ENCODE results near the gene F7. TPM values are rescaled to one million over a fixed set of nuclear protein-coding genes. Genes with fewer than 3 reads are reported as not detected.

Gene F7
- total and polyA plus RNA-seq, 12 donors: 0.04 to 0.45 (median 0.20) TPM; not detected in 7

DNA sequence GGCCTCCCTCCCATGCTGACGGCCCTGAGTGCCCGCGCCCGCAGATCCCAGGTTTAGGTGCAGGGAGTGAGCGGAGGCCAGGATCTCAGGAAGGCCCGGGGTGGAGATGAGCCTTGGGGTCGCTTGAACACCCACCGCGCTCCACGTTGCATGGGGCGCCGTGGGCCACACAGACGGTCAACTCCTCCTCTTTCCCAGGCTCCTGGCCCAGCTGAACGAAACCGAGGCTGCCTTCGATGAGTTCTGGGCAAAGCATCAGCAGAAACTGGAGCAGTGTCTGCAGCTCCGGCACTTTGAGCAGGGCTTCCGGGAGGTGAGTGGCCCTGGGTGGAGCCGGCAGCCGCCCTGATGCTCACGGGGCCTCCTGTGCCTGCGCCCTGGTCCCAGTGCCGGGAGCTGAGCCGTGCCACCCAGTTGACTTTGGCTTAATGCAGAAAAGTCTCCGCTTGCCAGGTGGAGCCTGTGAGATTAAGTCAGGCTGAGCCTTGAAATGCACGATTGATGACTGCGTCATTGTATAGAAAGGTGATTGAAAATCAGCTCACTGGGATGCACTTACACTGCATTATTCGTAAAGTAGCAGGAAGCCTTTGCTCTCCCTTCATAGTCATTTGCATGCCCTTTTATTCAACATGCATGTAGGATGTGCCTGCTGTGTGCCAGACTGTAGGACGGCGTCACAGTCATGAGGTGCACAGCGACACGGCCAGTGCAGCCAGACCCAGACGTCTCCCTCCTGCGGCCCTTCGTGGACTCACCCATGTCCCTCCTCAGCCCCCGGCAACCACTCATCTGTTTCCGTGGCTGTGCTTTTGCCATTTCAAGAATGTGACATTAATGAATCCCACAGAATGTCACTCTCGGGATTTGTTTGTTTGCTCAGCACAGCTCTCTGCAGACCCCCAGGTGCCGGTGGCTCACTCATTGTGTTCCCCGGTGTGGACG, 35.5 kb upstream of the F7 start:
- peaks cover 0 to 74% (median 5%) of the 10 kb centered on the region in 9 donors for H3K36me3 ChIP-seq
- H3K27ac ChIP-seq: no peak overlapping the region
- H3K4me3 ChIP-seq: no peak overlapping the region
- TF ChIP-seq, protein P1, sequence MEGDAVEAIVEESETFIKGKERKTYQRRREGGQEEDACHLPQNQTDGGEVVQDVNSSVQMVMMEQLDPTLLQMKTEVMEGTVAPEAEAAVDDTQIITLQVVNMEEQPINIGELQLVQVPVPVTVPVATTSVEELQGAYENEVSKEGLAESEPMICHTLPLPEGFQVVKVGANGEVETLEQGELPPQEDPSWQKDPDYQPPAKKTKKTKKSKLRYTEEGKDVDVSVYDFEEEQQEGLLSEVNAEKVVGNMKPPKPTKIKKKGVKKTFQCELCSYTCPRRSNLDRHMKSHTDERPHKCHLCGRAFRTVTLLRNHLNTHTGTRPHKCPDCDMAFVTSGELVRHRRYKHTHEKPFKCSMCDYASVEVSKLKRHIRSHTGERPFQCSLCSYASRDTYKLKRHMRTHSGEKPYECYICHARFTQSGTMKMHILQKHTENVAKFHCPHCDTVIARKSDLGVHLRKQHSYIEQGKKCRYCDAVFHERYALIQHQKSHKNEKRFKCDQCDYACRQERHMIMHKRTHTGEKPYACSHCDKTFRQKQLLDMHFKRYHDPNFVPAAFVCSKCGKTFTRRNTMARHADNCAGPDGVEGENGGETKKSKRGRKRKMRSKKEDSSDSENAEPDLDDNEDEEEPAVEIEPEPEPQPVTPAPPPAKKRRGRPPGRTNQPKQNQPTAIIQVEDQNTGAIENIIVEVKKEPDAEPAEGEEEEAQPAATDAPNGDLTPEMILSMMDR (IDR thresholded peaks at IDR 0.05): no peak
- DNase-seq: peak in 1 of 2 donors; percentile 3
- peak in 1 of 8 donors; percentile 21 for ATAC-seq
- no peaks in the 10 kb centered on the region for H3K27me3 ChIP-seq
- no peaks in the 10 kb centered on the region for H3K4me1 ChIP-seq
- intact Hi-C loops (cut with DNase I): no loop called here
- no peaks in the 10 kb centered on the region for H3K9me3 ChIP-seq
- 88 to 89% methylated on average over 41 of the region's 41 CpGs for WGBS, 2 donors

DNA sequence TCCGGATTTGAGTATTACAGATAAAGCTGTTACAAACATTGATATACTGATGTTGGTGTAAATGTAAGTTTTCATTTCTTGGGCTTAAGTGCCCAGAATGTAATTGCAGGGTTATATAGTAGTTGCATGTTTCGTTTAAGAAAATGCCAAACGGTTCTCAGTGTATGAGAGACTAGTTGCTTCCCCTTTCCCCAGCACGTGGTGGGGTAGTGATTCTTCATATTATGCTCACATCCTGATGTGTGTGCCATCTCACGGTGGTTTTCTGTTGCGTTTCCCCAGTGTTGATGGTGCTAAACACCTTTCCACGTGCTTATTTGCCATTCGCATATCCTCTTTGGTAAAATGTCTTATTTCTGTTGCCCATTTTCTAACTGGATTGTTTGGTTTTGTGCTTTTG, 34.7 kb upstream of the F7 start:
- Histone ChIP-seq H3K4me1 (no peaks in the 10 kb centered on the region), H3K27ac (no peak overlapping the region), H3K9me3 (no peaks in the 10 kb centered on the region), H3K4me3 (no peak overlapping the region), H3K36me3 (peaks cover 0 to 74% (median 6%) of the 10 kb centered on the region in 9 donors), H3K27me3 (no peaks in the 10 kb centered on the region)
- no peak for DNase-seq
- intact Hi-C loops (cut with DNase I): no loop called here
- 79 to 83% methylated on average over 8 of the region's 8 CpGs for WGBS, 2 donors
- TF ChIP-seq, protein P1 (IDR thresholded peaks at IDR 0.05): no peak
- ATAC-seq: no peak

DNA sequence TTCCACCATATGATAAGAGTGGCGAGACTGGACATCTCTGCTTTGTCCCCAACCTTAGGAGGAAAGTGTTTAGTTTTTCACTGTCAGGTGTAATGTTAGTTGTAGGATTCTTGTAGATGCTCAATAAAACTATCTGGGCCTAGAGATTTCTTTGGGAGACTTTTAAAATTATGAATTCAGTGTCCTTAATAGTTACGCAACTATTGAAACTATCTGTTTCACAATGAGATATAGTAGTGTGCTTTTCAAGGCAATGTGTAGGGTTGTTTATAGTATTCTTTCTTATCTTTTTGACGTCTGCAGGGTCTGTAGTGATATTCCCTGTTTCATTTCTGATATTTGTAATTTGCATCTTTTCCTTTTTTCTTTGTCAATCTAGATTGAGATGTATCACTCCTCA, 33.2 kb upstream of the F7 start:
- DNase-seq (no peak), ATAC-seq (no peak)
- H3K4me3 ChIP-seq: no peak overlapping the region
- no peaks in the 10 kb centered on the region for H3K9me3 ChIP-seq
- H3K4me1 ChIP-seq: peaks cover 0 to 6% (median 0%) of the 10 kb centered on the region in 9 donors
- TF ChIP-seq, protein P1 (IDR thresholded peaks at IDR 0.05): no peak
- peaks cover 0 to 78% (median 9%) of the 10 kb centered on the region in 9 donors for H3K36me3 ChIP-seq
- H3K27me3 ChIP-seq: no peaks in the 10 kb centered on the region
- no peak overlapping the region for H3K27ac ChIP-seq
- intact Hi-C loops (cut with DNase I): no loop called here
- WGBS, 2 donors: 83 to 93% methylated on average over 3 of the region's 3 CpGs

DNA sequence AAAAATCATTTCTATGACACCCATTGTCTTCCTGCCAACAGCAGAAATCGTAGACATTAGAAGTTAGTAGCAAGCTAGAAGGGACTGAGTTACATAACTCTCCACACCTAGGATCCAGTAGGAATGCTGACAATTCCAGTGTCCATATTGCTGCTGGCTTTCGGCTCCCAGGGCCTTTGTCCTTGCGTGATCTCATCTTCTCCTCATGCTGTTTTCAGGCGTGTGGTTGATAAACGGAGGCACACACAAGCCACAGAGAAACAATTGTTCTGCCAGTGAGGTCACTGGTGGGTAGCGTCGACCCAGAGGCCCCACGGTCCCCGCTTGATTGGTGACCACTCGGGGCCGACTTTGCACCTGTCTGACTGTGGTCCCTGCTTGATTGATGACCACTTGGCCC, 31.6 kb upstream of the F7 start:
- TF ChIP-seq, protein P1 (IDR thresholded peaks at IDR 0.05): no peak
- no peak overlapping the region for H3K4me3 ChIP-seq
- no peak for ATAC-seq
- intact Hi-C loops (cut with DNase I): no loop called here
- H3K9me3 ChIP-seq: no peaks in the 10 kb centered on the region
- 91 to 92% methylated on average over 11 of the region's 11 CpGs for WGBS, 2 donors
- no peak overlapping the region for H3K27ac ChIP-seq
- no peaks in the 10 kb centered on the region for H3K27me3 ChIP-seq
- H3K36me3 ChIP-seq: peaks cover 0 to 94% (median 9%) of the 10 kb centered on the region in 9 donors
- H3K4me1 ChIP-seq: peaks cover 0 to 7% (median 0%) of the 10 kb centered on the region in 9 donors
- DNase-seq: peak in 1 of 2 donors; percentile 0

Measured in heart right ventricle (tissue), 16 donors.